HEK293 (cell line): ENCODE measurements around the gene ZSWIM6.

Experiments used
- CTCF ChIA-PET: fragments of 350-600 bp; formaldehyde crosslinking; extraction: SDS; loops from one replicate; lab custom pipeline; 2021; ENCODE audit warnings: antibody characterized with exemption; lab: Yijun Ruan, JAX
- POLR2A ChIA-PET: fragments of 300-600 bp; formaldehyde crosslinking; extraction: SDS; loops from one replicate; lab custom pipeline; 2020; ENCODE audit warnings: antibody characterized with exemption, inconsistent platforms; lab: Yijun Ruan, JAX
- H3K27ac ChIP-seq: fragments of 200-500 bp; sonication (Bioruptor generic); 2 replicates; pipeline ENCODE4 v1.5.1; 2014; ENCODE audit warnings: low read depth, low read length, control low read depth, inconsistent platforms; ENCODE audit errors: extremely low read depth
- H3K36me3 ChIP-seq, 2 experiments: fragments of 200-500 bp in 1 of 2; sonication (Bioruptor generic) in 1 of 2; 1 replicate in 1 of 2; 2 replicates in 1 of 2; pipeline ENCODE4 v1.5.1; 2014 to 2017; ENCODE audit warnings: inconsistent platforms in 2 of 2, low read length in 2 of 2; ENCODE audit not compliant: control insufficient read depth in 2 of 2, insufficient read depth in 1 of 2
- H3K4me1 ChIP-seq: fragments of 200-500 bp; sonication (Bioruptor generic); 2 replicates; pipeline ENCODE4 v1.5.1; 2014; ENCODE audit warnings: mild to moderate bottlenecking, low read length, inconsistent platforms; ENCODE audit not compliant: control insufficient read depth, insufficient read depth
- H3K4me3 ChIP-seq: 2 replicates; pipeline ENCODE4 v1.5.1; 2011; ENCODE audit warnings: low read depth, mild to moderate bottlenecking, control low read depth, low read length, moderate library complexity
- H3K9me3 ChIP-seq: fragments of 200-500 bp; sonication (Bioruptor generic); 2 replicates; pipeline ENCODE4 v1.5.1; 2014; ENCODE audit warnings: low read depth, low read length, inconsistent platforms; ENCODE audit not compliant: control insufficient read depth, insufficient read depth
- AEBP2 ChIP-seq: fragments of 450-650 bp; formaldehyde crosslinking; IDR thresholded peaks from 2 replicates; pipeline ENCODE4 v1.5.1; 2016; ENCODE audit warnings: missing biosample characterization, missing genetic modification characterization, borderline replicate concordance
- GLI2 ChIP-seq: fragments of 450-650 bp; formaldehyde crosslinking; IDR thresholded peaks from 2 replicates; pipeline ENCODE4; 2017; ENCODE audit warnings: missing biosample characterization, missing genetic modification characterization, low read depth, borderline replicate concordance
- GLIS2 ChIP-seq: fragments of 450-650 bp; formaldehyde crosslinking; IDR thresholded peaks from 2 replicates; pipeline ENCODE4 v1.5.1; 2016; ENCODE audit warnings: missing biosample characterization, missing genetic modification characterization
- IKZF3 ChIP-seq: fragments of 450-650 bp; IDR thresholded peaks from 2 replicates; pipeline ENCODE4 v1.5.0; 2018; ENCODE audit warnings: missing biosample characterization, mild to moderate bottlenecking, missing genetic modification characterization, moderate library complexity
- KLF16 ChIP-seq: fragments of 450-650 bp; formaldehyde crosslinking; IDR thresholded peaks from 2 replicates; pipeline ENCODE4 v1.5.1; 2017; ENCODE audit warnings: missing biosample characterization, missing genetic modification characterization
- PRDM6 ChIP-seq: fragments of 450-650 bp; formaldehyde crosslinking; IDR thresholded peaks from 2 replicates; pipeline ENCODE4 v1.5.1; 2017; ENCODE audit warnings: missing biosample characterization, missing genetic modification characterization
- ZBTB21 ChIP-seq: fragments of 450-650 bp; formaldehyde crosslinking; IDR thresholded peaks from 2 replicates; pipeline ENCODE4 v1.5.1; 2017; ENCODE audit warnings: missing biosample characterization, missing genetic modification characterization
- ZBTB26 ChIP-seq: fragments of 450-650 bp; formaldehyde crosslinking; optimal IDR thresholded peaks from 2 replicates; pipeline ENCODE3; 2016; ENCODE audit warnings: missing biosample characterization, mild to moderate bottlenecking, missing genetic modification characterization
- ZBTB8A ChIP-seq: fragments of 450-650 bp; formaldehyde crosslinking; IDR thresholded peaks from 2 replicates; pipeline ENCODE4 v1.5.1; 2016; ENCODE audit warnings: missing biosample characterization, missing genetic modification characterization
- ZNF18 ChIP-seq: fragments of 450-650 bp; formaldehyde crosslinking; IDR thresholded peaks from 2 replicates; pipeline ENCODE4 v1.5.1; 2016; ENCODE audit warnings: missing biosample characterization, missing genetic modification characterization
- ZNF19 ChIP-seq: fragments of 450-650 bp; formaldehyde crosslinking; IDR thresholded peaks from 2 replicates; pipeline ENCODE4; 2016; ENCODE audit warnings: missing biosample characterization, missing genetic modification characterization, low read depth
- ZNF341 ChIP-seq: fragments of 450-650 bp; formaldehyde crosslinking; IDR thresholded peaks from 2 replicates; pipeline ENCODE4; 2016; ENCODE audit warnings: low read depth, missing biosample characterization, missing genetic modification characterization
- ZNF37A ChIP-seq: fragments of 450-650 bp; IDR thresholded peaks from 2 replicates; pipeline ENCODE4 v1.5.1; 2018; ENCODE audit warnings: missing biosample characterization, missing genetic modification characterization
- ZNF398 ChIP-seq: fragments of 450-650 bp; formaldehyde crosslinking; IDR thresholded peaks from 2 replicates; pipeline ENCODE4 v1.5.1; 2017; ENCODE audit warnings: missing biosample characterization, missing genetic modification characterization
- ZNF423 ChIP-seq: fragments of 450-650 bp; formaldehyde crosslinking; IDR thresholded peaks from 2 replicates; pipeline ENCODE4 v1.5.1; 2016; ENCODE audit warnings: missing biosample characterization, missing genetic modification characterization
- ZNF473 ChIP-seq: fragments of 450-650 bp; formaldehyde crosslinking; IDR thresholded peaks from 2 replicates; pipeline ENCODE4 v1.5.1; 2017; ENCODE audit warnings: missing biosample characterization, missing genetic modification characterization
- ZNF510 ChIP-seq: fragments of 450-650 bp; formaldehyde crosslinking; IDR thresholded peaks from 2 replicates; pipeline ENCODE4 v1.5.1; 2018; ENCODE audit warnings: mild to moderate bottlenecking, missing genetic modification characterization, missing biosample characterization; ENCODE audit not compliant: insufficient replicate concordance
- ZNF600 ChIP-seq: fragments of 450-650 bp; formaldehyde crosslinking; IDR thresholded peaks from 2 replicates; pipeline ENCODE4 v1.5.1; 2016; ENCODE audit warnings: missing biosample characterization, missing genetic modification characterization
- ZNF692 ChIP-seq: fragments of 450-650 bp; formaldehyde crosslinking; IDR thresholded peaks from 2 replicates; pipeline ENCODE4 v1.5.1; 2016; ENCODE audit warnings: missing biosample characterization, missing genetic modification characterization
- ZNF707 ChIP-seq: fragments of 450-650 bp; formaldehyde crosslinking; IDR thresholded peaks from 2 replicates; pipeline ENCODE4 v1.5.1; 2016; ENCODE audit warnings: missing biosample characterization, missing genetic modification characterization
- ZNF747 ChIP-seq: fragments of 450-650 bp; formaldehyde crosslinking; IDR thresholded peaks from 2 replicates; pipeline ENCODE4 v1.5.1; 2016; ENCODE audit warnings: missing biosample characterization, missing genetic modification characterization
- ZXDB ChIP-seq: fragments of 450-650 bp; formaldehyde crosslinking; IDR thresholded peaks from 2 replicates; pipeline ENCODE4 v1.5.1; 2016; ENCODE audit warnings: missing biosample characterization, missing genetic modification characterization

ZSWIM6 gene

GRCh38 chr5:61332851-61333320, 828 bp downstream of the ZSWIM6 start (continued):
- TF ChIP-seq PRDM6 (tag by site-specific recombination) (no peak), KLF16 (no peak), IKZF3 (tag by site-specific recombination) (no peak), ZNF707 (tag by site-specific recombination) (no peak), ZNF473 (no peak), ZXDB (tag by site-specific recombination) (no peak), ZNF341 (tag by site-specific recombination) (0 out of 2 replicates have a peak, but pooled peaks have one; percentile 11), ZNF510 (no peak)

- ChIA-PET CTCF (interaction anchor here (0.8 to 1.0 kb wide), 2 partner anchors 21 to 324 kb away, joined by 3 to 5 read pairs; no protein-coding TSS in a partner anchor), POLR2A (interaction anchor here (1.0 to 1.4 kb wide), 2 partner anchors 17 to 75 kb away, joined by 4 read pairs; no protein-coding TSS in a partner anchor)
- Histone ChIP-seq H3K9me3 (no peaks in the 10 kb centered on the region; the same call in 1 of the 2 replicates), H3K36me3 (no peaks in the 10 kb centered on the region), H3K4me3 (peak overlapping the region; percentile 99), H3K4me1 (peaks cover 9% of the 10 kb centered on the region), H3K27ac (peak overlapping the region; percentile 74; the same call in 1 of the 2 replicates)
- TF ChIP-seq AEBP2 (tag by site-specific recombination) (no peak), ZNF18 (no peak), ZNF423 (no peak), GLI2 (no peak), ZBTB21 (tag by site-specific recombination) (no peak), ZBTB26 (tag by site-specific recombination) (peak; percentile 56), ZNF692 (tag by site-specific recombination) (no peak), GLIS2 (tag by site-specific recombination) (0 out of 2 replicates have a peak, but pooled peaks have one; percentile 6), ZNF398 (tag by site-specific recombination) (no peak), ZNF747 (tag by site-specific recombination) (no peak), ZNF600 (0 out of 2 replicates have a peak, but pooled peaks have one; percentile 34), ZBTB8A (tag by site-specific recombination) (peak; percentile 35; the same call in 1 of the 2 replicates), ZNF19 (tag by site-specific recombination) (no peak), ZNF37A (no peak)
Measured at GRCh38 chr5:61333321-61333953, 1.4 kb downstream of the ZSWIM6 start.
